Measurements from ENCODE around the gene MAPK4.

- TF ChIP-seq CTCF (IDR thresholded peaks at IDR 0.05) (no peak), ZFX (IDR thresholded peaks at IDR 0.05; ENCODE audit: borderline replicate concordance) (no peak)
Measured at GRCh38 chr18:50647792-50648191, 87.9 kb downstream of the MAPK4 start.

All from 22Rv1 (cell line).